Body of pancreas (tissue), 4 donors: ENCODE data around the gene DCUN1D1.

Experiments used
- POLR2A ChIP-seq, 3 donors: fragments of 450-650 bp; IDR thresholded peaks; one replicate each; pipeline ENCODE4 v1.6.1; 2016; ENCODE audit warnings: antibody characterized with exemption in 3 of 3, mild to moderate bottlenecking in 2 of 3
- TF ChIP-seq, protein P1 (sequence below), 7 experiments: fragments of 450-650 bp in 4 of 7; fragments of 200-600 bp in 3 of 7; sonication (generic) in 3 of 7; IDR thresholded peaks; one replicate each; pipeline ENCODE4 v1.5.1; 2016 to 2019; ENCODE audit warnings: antibody characterized with exemption in 7 of 7

DNA sequence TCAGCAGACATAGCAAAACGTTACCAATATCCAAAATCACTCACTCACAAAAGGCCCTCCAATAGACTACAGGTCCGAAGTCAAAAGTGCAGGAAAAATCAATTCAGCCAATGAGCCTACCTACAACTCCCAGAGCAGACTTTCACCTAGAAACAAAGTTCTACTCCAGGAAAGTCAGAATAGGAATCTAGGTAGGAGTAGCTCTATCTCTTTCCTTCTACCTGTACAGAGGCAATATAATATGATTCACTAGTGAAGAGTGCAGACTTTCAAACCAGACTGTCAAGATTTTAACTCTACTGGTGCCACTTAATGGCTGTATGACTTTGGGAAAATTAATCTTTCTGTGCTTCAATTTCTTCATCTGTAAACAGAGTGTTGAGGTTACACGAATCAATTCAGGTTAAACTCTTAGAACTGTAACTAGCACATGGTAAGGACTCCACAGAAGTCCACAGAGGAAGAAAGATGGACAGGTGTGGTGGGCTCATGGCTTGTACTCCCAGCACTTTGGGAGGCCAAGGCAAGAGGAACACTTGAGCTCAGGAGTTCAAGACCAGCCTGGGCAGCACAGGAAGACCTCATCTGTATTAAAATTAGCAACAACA, 9.4 kb downstream of the DCUN1D1 start:
- TF ChIP-seq, protein P1, sequence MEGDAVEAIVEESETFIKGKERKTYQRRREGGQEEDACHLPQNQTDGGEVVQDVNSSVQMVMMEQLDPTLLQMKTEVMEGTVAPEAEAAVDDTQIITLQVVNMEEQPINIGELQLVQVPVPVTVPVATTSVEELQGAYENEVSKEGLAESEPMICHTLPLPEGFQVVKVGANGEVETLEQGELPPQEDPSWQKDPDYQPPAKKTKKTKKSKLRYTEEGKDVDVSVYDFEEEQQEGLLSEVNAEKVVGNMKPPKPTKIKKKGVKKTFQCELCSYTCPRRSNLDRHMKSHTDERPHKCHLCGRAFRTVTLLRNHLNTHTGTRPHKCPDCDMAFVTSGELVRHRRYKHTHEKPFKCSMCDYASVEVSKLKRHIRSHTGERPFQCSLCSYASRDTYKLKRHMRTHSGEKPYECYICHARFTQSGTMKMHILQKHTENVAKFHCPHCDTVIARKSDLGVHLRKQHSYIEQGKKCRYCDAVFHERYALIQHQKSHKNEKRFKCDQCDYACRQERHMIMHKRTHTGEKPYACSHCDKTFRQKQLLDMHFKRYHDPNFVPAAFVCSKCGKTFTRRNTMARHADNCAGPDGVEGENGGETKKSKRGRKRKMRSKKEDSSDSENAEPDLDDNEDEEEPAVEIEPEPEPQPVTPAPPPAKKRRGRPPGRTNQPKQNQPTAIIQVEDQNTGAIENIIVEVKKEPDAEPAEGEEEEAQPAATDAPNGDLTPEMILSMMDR (IDR thresholded peaks at IDR 0.05), result no peak
- no peak for TF ChIP-seq POLR2A (IDR thresholded peaks at IDR 0.05)
